ENCODE data around the gene PGF.

Gene PGF

DNA sequence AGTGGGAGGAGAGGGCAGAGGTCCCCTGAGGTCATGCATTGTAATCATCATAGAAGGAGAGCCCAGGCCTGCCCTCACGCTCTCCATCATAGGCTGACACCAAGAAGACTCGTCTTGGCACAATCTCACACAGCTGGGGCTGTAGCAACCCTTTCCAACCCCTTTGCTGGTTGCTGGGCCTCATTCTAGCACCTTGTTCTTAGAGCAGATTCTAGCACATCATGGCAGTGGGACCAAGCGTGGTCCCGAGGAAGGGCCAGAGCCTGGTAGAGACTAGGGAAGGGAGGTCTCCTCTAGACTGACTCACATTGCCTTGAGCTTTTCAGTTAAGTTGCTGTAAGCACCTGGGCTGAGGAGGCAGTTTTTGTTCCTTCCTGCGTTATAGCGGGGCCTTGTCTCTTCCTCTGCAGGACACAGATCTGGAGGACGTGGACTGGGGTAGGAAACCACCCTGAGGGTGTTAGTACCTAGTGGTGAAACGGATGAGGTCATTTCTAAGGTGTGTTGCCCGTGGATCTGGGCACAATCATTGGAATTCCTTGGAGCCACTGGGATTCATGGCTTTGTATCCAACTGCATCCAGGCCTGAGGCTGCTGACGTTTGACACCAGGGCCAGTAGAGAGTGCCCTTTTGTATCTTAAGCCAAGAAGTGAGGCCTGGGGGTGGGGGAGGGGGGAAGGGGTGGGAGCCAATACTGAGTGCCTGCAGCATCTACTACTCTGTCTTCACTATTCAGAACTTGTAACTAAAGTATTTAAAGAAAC is 52.3 kb downstream of the PGF start:
- H3K4me3 ChIP-seq (ENCODE audit: control insufficient read depth, low read depth, low read length), result no peak overlapping the region
- no peak for DNase-seq (ENCODE audit: low read depth)
- no peak for TF ChIP-seq CTCF (conservative IDR thresholded peaks at IDR 0.05; ENCODE audit: control insufficient read depth, insufficient read depth, low read depth, low read length)

- H3K4me3 ChIP-seq (ENCODE audit: control insufficient read depth, low read depth, low read length), result no peak overlapping the region
- TF ChIP-seq CTCF (conservative IDR thresholded peaks at IDR 0.05; ENCODE audit: control insufficient read depth, insufficient read depth, low read depth, low read length), result no peak
- DNase-seq (ENCODE audit: low read depth), result no peak
Observed at GRCh38 chr14:74898694-74899093, 56.7 kb downstream of the PGF start.

GRCh38 chr14:74898083-74898482 is 57.3 kb downstream of the PGF start:
- DNase-seq (ENCODE audit: low read depth), result no peak
- H3K4me3 ChIP-seq (ENCODE audit: control insufficient read depth, low read depth, low read length), result no peak overlapping the region
- no peak for TF ChIP-seq CTCF (conservative IDR thresholded peaks at IDR 0.05; ENCODE audit: control insufficient read depth, insufficient read depth, low read depth, low read length)

GRCh38 chr14:74897642-74898041 is 57.8 kb downstream of the PGF start:
- TF ChIP-seq CTCF (conservative IDR thresholded peaks at IDR 0.05; ENCODE audit: control insufficient read depth, insufficient read depth, low read depth, low read length), result no peak
- no peak overlapping the region for H3K4me3 ChIP-seq (ENCODE audit: control insufficient read depth, low read depth, low read length)
- DNase-seq (ENCODE audit: low read depth), result no peak

DNA sequence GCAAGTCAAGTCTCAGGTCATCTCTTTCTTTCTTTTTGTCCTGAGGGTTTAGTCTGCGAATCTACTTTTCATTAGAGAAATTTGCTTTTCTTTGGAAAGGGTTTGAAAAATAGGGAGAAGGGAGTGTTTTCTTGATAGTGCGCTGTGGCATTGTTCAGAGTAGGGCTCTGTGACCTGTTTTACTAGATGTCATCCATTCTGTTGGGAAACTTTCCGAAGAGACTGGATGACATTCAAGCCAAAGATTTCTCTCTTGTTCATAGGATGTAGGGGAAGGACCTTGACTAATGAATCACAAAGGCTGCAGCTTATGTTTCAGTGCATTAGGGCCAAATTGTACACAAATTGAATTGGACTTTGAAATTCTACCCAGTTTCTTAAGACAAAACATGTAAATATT is 59.0 kb downstream of the PGF start:
- no peak for DNase-seq (ENCODE audit: low read depth)
- no peak overlapping the region for H3K4me3 ChIP-seq (ENCODE audit: control insufficient read depth, low read depth, low read length)
- no peak for TF ChIP-seq CTCF (conservative IDR thresholded peaks at IDR 0.05; ENCODE audit: control insufficient read depth, insufficient read depth, low read depth, low read length)

DNA sequence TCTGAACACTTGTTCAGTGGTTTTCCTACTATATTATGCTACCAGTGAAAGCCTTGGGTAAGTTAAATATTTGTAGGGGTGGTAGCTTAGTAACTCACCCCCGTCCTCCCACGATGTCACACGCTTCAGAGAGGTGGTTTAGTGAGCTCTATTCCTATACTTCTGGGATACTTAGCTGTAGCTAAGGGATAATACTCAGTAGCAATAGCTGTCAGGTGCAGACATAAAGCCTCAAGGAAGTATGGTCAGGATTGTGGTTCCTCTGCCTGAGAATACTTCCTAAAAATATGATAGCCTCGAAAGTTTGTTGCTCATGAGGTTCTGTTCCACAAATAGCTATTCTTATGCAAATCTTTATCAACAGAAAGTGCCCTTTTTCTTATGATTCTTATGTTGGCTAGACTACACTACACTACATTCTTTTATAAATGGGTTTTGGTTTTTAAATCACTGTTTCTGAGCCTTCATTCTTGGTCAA is 61.7 kb downstream of the PGF start:
- no peak for DNase-seq (ENCODE audit: low read depth)
- no peak for TF ChIP-seq CTCF (conservative IDR thresholded peaks at IDR 0.05; ENCODE audit: control insufficient read depth, insufficient read depth, low read depth, low read length)
- no peak overlapping the region for H3K4me3 ChIP-seq (ENCODE audit: control insufficient read depth, low read depth, low read length)
